ENCODE results near the gene GHR.

GHR gene

GRCh38 chr5:42436051-42436450 is 12.8 kb downstream of the GHR start:
- H3K79me2 ChIP-seq (ENCODE audit: insufficient read depth, low read length), result no peaks in the 10 kb centered on the region
- H3K4me3 ChIP-seq (ENCODE audit: low read length, poor library complexity, severe bottlenecking), result no peak overlapping the region
- no peaks in the 10 kb centered on the region for H4K20me1 ChIP-seq (ENCODE audit: insufficient read depth, low read length, poor library complexity, severe bottlenecking)
- H3K9me3 ChIP-seq (ENCODE audit: insufficient read depth, low read depth, low read length), result no peaks in the 10 kb centered on the region
- no peaks in the 10 kb centered on the region for H3K27me3 ChIP-seq (ENCODE audit: insufficient read depth, low read length, poor library complexity, severe bottlenecking)
- TF ChIP-seq, protein P1, sequence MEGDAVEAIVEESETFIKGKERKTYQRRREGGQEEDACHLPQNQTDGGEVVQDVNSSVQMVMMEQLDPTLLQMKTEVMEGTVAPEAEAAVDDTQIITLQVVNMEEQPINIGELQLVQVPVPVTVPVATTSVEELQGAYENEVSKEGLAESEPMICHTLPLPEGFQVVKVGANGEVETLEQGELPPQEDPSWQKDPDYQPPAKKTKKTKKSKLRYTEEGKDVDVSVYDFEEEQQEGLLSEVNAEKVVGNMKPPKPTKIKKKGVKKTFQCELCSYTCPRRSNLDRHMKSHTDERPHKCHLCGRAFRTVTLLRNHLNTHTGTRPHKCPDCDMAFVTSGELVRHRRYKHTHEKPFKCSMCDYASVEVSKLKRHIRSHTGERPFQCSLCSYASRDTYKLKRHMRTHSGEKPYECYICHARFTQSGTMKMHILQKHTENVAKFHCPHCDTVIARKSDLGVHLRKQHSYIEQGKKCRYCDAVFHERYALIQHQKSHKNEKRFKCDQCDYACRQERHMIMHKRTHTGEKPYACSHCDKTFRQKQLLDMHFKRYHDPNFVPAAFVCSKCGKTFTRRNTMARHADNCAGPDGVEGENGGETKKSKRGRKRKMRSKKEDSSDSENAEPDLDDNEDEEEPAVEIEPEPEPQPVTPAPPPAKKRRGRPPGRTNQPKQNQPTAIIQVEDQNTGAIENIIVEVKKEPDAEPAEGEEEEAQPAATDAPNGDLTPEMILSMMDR (conservative IDR thresholded peaks at IDR 0.05; ENCODE audit: low read length), result no peak
- no peak for TF ChIP-seq EZH2phosphoT487 (IDR thresholded peaks at IDR 0.05; ENCODE audit: borderline replicate concordance)
- H3K9ac ChIP-seq (ENCODE audit: low read depth, low read length, poor library complexity, severe bottlenecking), result no peak overlapping the region
- H3K4me2 ChIP-seq (ENCODE audit: low read depth, low read length, poor library complexity, severe bottlenecking), result no peak overlapping the region
- no peaks in the 10 kb centered on the region for H3K4me1 ChIP-seq (ENCODE audit: insufficient read depth, low read length, poor library complexity, severe bottlenecking)
- no peaks in the 10 kb centered on the region for H3K9me2 ChIP-seq (replicated peaks; ENCODE audit: low read depth, low read length)
- no peaks in the 10 kb centered on the region for H3F3A ChIP-seq (ENCODE audit: low read depth)
- no peaks in the 10 kb centered on the region for H3K36me3 ChIP-seq (ENCODE audit: insufficient read depth, low read length)
- no peak overlapping the region for H2AFZ ChIP-seq (ENCODE audit: low read length)

- Histone ChIP-seq H2AFZ (ENCODE audit: low read length) (no peak overlapping the region), H3K9me3 (ENCODE audit: insufficient read depth, low read depth, low read length) (no peaks in the 10 kb centered on the region), H3K79me2 (ENCODE audit: insufficient read depth, low read length) (no peaks in the 10 kb centered on the region), H3K9me2 (replicated peaks; ENCODE audit: low read depth, low read length) (no peaks in the 10 kb centered on the region), H4K20me1 (ENCODE audit: insufficient read depth, low read length, poor library complexity, severe bottlenecking) (no peaks in the 10 kb centered on the region), H3K36me3 (ENCODE audit: insufficient read depth, low read length) (no peaks in the 10 kb centered on the region), H3F3A (ENCODE audit: low read depth) (no peaks in the 10 kb centered on the region), H3K4me1 (ENCODE audit: insufficient read depth, low read length, poor library complexity, severe bottlenecking) (no peaks in the 10 kb centered on the region), H3K4me3 (ENCODE audit: low read length, poor library complexity, severe bottlenecking) (no peak overlapping the region), H3K27me3 (ENCODE audit: insufficient read depth, low read length, poor library complexity, severe bottlenecking) (no peaks in the 10 kb centered on the region), H3K9ac (ENCODE audit: low read depth, low read length, poor library complexity, severe bottlenecking) (no peak overlapping the region), H3K4me2 (ENCODE audit: low read depth, low read length, poor library complexity, severe bottlenecking) (no peak overlapping the region)
- TF ChIP-seq EZH2phosphoT487 (IDR thresholded peaks at IDR 0.05; ENCODE audit: borderline replicate concordance), result no peak
- TF ChIP-seq, protein P1 (conservative IDR thresholded peaks at IDR 0.05; ENCODE audit: low read length), result no peak
These were observed 31.2 kb downstream of the GHR start for GRCh38 chr5:42454216-42454995.

GRCh38 chr5:42461033-42461432 is 37.8 kb downstream of the GHR start:
- no peak overlapping the region for H3K4me2 ChIP-seq (ENCODE audit: low read depth, low read length, poor library complexity, severe bottlenecking)
- no peaks in the 10 kb centered on the region for H3K79me2 ChIP-seq (ENCODE audit: insufficient read depth, low read length)
- no peak overlapping the region for H3K4me3 ChIP-seq (ENCODE audit: low read length, poor library complexity, severe bottlenecking)
- no peaks in the 10 kb centered on the region for H4K20me1 ChIP-seq (ENCODE audit: insufficient read depth, low read length, poor library complexity, severe bottlenecking)
- H3K36me3 ChIP-seq (ENCODE audit: insufficient read depth, low read length), result no peaks in the 10 kb centered on the region
- H3K9me2 ChIP-seq (replicated peaks; ENCODE audit: low read depth, low read length), result no peaks in the 10 kb centered on the region
- no peak for TF ChIP-seq EZH2phosphoT487 (IDR thresholded peaks at IDR 0.05; ENCODE audit: borderline replicate concordance)
- TF ChIP-seq, protein P1 (conservative IDR thresholded peaks at IDR 0.05; ENCODE audit: low read length), result no peak
- H3K27me3 ChIP-seq (ENCODE audit: insufficient read depth, low read length, poor library complexity, severe bottlenecking), result no peaks in the 10 kb centered on the region
- no peak overlapping the region for H3K9ac ChIP-seq (ENCODE audit: low read depth, low read length, poor library complexity, severe bottlenecking)
- no peak overlapping the region for H2AFZ ChIP-seq (ENCODE audit: low read length)
- H3F3A ChIP-seq (ENCODE audit: low read depth), result no peaks in the 10 kb centered on the region
- no peaks in the 10 kb centered on the region for H3K4me1 ChIP-seq (ENCODE audit: insufficient read depth, low read length, poor library complexity, severe bottlenecking)
- no peaks in the 10 kb centered on the region for H3K9me3 ChIP-seq (ENCODE audit: insufficient read depth, low read depth, low read length)

Data from Loucy (cell line).